Measurements from ENCODE around the gene ZNF783. TPM values are rescaled to one million over a fixed set of nuclear protein-coding genes. Genes with fewer than 3 reads are reported as not detected.
"Not testable (repeated sequence)": the region's sequence is repeated elsewhere in the genome, so short reads cannot be mapped to it uniquely, and the experiment has no call there.

ZNF783 gene
- polyA plus RNA-seq, 5 donors = 12.2 to 20.4 (median 18.6) TPM

DNA sequence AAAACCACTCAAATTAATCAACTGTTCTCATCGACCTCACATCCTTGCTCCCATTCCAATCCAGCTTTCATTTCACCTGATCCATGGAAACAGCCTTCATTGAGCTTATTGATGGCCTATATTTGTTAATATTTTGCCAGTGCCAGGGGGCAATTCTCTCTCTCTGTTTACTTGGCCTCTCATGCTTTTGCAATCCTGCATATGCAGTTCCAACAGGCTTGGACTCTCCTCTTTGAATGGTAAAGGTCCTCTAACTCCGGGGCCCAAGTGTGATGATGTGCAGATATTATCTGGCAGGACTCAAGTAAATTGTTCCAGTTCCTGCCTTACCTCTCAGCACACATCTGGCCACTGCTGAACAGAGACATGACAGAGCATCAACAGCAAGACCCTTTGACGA is 67.3 kb downstream of the ZNF783 start:
- DNase-seq = no peak

GRCh38 chr7:149329766-149330334 is 67.9 kb downstream of the ZNF783 start:
- no peak for DNase-seq

GRCh38 chr7:149330914-149331567 is 69.0 kb downstream of the ZNF783 start:
- no peak for DNase-seq

GRCh38 chr7:149332602-149333320 is 70.8 kb downstream of the ZNF783 start:
- not testable (repeated sequence) for DNase-seq

DNA sequence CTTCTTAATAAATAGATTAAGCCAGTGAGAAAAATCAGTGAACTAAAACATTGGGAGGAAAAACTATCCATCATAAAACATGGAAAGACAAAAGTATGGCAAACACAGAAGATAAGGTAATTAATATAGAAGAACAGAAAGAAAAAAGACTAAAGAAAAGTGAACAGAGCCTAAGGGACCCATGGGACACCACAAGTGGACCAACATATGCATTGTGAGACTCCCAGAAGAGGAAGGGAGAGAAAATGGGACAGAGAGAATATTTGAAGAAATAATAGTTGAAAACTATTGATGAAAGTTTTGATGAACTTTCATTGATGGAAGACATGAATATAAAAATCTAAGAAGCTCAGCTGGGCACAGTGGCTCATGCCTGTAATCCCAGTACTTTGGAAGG is 71.3 kb downstream of the ZNF783 start:
- DNase-seq = no peak

- DNase-seq = no peak
Measured at GRCh38 chr7:149334219-149334618, 72.2 kb downstream of the ZNF783 start.

Other genes starting within 250 kb of the ZNF783 start
- 100 to 1,000 TPM; 142 to 177 (median 164) TPM for gene PDIA4, start 233.7 kb upstream of the ZNF783 start, polyA plus RNA-seq (ENCODE audit: insufficient read depth in 1 of 5, insufficient read length in 5 of 5, low replicate concordance in 1 of 5)
- 1 to 10 TPM; 6.0 to 7.6 (median 6.7) TPM for gene ZNF786, start 171.5 kb upstream of the ZNF783 start, polyA plus RNA-seq (ENCODE audit: insufficient read depth in 1 of 5, insufficient read length in 5 of 5, low replicate concordance in 1 of 5)
- 1 to 10 TPM; 3.7 to 6.0 (median 5.0) TPM for gene ZNF425, start 135.9 kb upstream of the ZNF783 start, polyA plus RNA-seq (ENCODE audit: insufficient read depth in 1 of 5, insufficient read length in 5 of 5, low replicate concordance in 1 of 5)
- 10 to 100 TPM; 11.5 to 13.4 (median 12.2) TPM for gene ZNF398, start 114.7 kb upstream of the ZNF783 start, polyA plus RNA-seq (ENCODE audit: insufficient read depth in 1 of 5, insufficient read length in 5 of 5, low replicate concordance in 1 of 5)
- gene ZNF282, start 66.7 kb upstream of the ZNF783 start, polyA plus RNA-seq (ENCODE audit: insufficient read depth in 1 of 5, insufficient read length in 5 of 5, low replicate concordance in 1 of 5) = 10 to 100 TPM; 20.7 to 28.5 (median 25.3) TPM
- 10 to 100 TPM; 13.6 to 17.6 (median 16.2) TPM for gene ZNF212, start 22.5 kb upstream of the ZNF783 start, polyA plus RNA-seq (ENCODE audit: insufficient read depth in 1 of 5, insufficient read length in 5 of 5, low replicate concordance in 1 of 5)
- 10 to 100 TPM in 4 of 5 donors, 1 to 10 TPM in 1; 9.3 to 16.0 (median 12.3) TPM for gene ZNF777, start 198.9 kb downstream of the ZNF783 start, polyA plus RNA-seq (ENCODE audit: insufficient read depth in 1 of 5, insufficient read length in 5 of 5, low replicate concordance in 1 of 5)
- gene ZNF746, start 235.6 kb downstream of the ZNF783 start, polyA plus RNA-seq (ENCODE audit: insufficient read depth in 1 of 5, insufficient read length in 5 of 5, low replicate concordance in 1 of 5) = 10 to 100 TPM; 10.5 to 19.5 (median 13.4) TPM

Measured in right lung (tissue), 5 donors.